ENCODE data around the gene MYPOP. TPM values are rescaled to one million over a fixed set of nuclear protein-coding genes. Genes with fewer than 3 reads are reported as not detected.
A peak's percentile ranks its signal among the peaks of the same experiment; 100 is the strongest.

The MYPOP gene
- total and polyA plus RNA-seq, 9 of the 15 experiments (the other 6 are each of a cell fraction or from before 2014, with no cell fraction given) = 0.32 to 7.6 (median 1.6) TPM

- POLR2A ChIA-PET = interaction anchor here (0.8 to 2.1 kb wide), 2 partner anchors 12 to 16 kb away, joined by 4 to 6 read pairs; partner anchors contain the start of genes FOXA3 and SYMPK
- peak; percentile 26 for FAIRE-seq
Measured at GRCh38 chr19:45879971-45880370, 22.4 kb downstream of the MYPOP start.

More at GRCh38 chr19:45879971-45880370, 22.4 kb downstream of the MYPOP start:
- Histone ChIP-seq H4K20me1 (replicated peaks; ENCODE audit: control insufficient read depth, insufficient read depth, low read length) (no peaks in the 10 kb centered on the region), H3K4me3 (no peak overlapping the region), H3K9me3 (replicated peaks; ENCODE audit: control insufficient read depth, insufficient read depth, low read depth, low read length) (no peaks in the 10 kb centered on the region), H3K4me1 (replicated peaks in 1 of 2; ENCODE audit: control insufficient read depth in 2 of 2, insufficient read depth in 2 of 2, low read length in 2 of 2) (peaks cover 56 to 78% of the 10 kb centered on the region in 2 experiments), H3K36me3 (ENCODE audit: control insufficient read depth, insufficient read depth, low read length) (peaks cover 13% of the 10 kb centered on the region; the same call in 1 of the 3 replicates), H3K79me2 (ENCODE audit: control insufficient read depth, insufficient read depth, low read length) (peaks cover 18% of the 10 kb centered on the region), H3K27me3 (ENCODE audit: control insufficient read depth in 2 of 2, insufficient read depth in 2 of 2, low read length in 2 of 2) (no peaks in the 10 kb centered on the region), H3K4me2 (ENCODE audit: insufficient read depth, low read length) (no peak overlapping the region), H2AFZ (ENCODE audit: low read depth, low read length) (no peak overlapping the region), H3K9me1 (ENCODE audit: control insufficient read depth, insufficient read depth, low read length) (no peaks in the 10 kb centered on the region), H3K9ac (ENCODE audit: insufficient read depth in 1 of 2, low read depth in 2 of 2, low read length in 2 of 2) (no peak overlapping the region; a peak in 1 of 4 replicates), H3K27ac (ENCODE audit: extremely low read depth, low read depth, low read length) (no peak overlapping the region)
- DNase-seq (ENCODE audit: extremely low read depth in 1 of 4, low spot score in 3 of 4) (no peak), ATAC-seq (no peak)
- in situ Hi-C loops (cut with MboI) = no loop called here
- 25% methylated on average over 2 of the region's 2 CpGs for WGBS (ENCODE audit: insufficient coverage, low coverage, missing lambda C conversion rate)
- intact Hi-C loops (cut with micrococcal nuclease) = no loop called here
- peak in 1 of 2 experiments; percentile 39; a peak in 1 of 4 replicates for TF ChIP-seq KDM1A (IDR thresholded peaks at IDR 0.05)
- peak; percentile 64 for TF ChIP-seq USF1 (CRISPR knock-in tag; IDR thresholded peaks at IDR 0.05)
- peak; percentile 23; the same call in 1 of the 2 replicates for TF ChIP-seq USF2 (CRISPR knock-in tag; IDR thresholded peaks at IDR 0.05)
- no peak for TF ChIP-seq BRD9 (IDR thresholded peaks at IDR 0.05; ENCODE audit: low read depth, partially characterized antibody)
- peak; percentile 60; the same call in 1 of the 2 replicates for TF ChIP-seq RAD51 (IDR thresholded peaks at IDR 0.05; ENCODE audit: borderline replicate concordance, low read depth)
- no peak for TF ChIP-seq HDGF (IDR thresholded peaks at IDR 0.05)
- TF ChIP-seq RBM25 (IDR thresholded peaks at IDR 0.05; ENCODE audit: low read depth, low read length, severe bottlenecking) = peak; percentile 29
- no peak for TF ChIP-seq PTTG1 (tag; IDR thresholded peaks at IDR 0.05; ENCODE audit: low read depth)
- no TSS peak for BruUV-seq (replicated peaks)
- CTCF ChIA-PET (ENCODE audit: low intra/inter-chr PET ratio) = interaction anchor here (4.9 kb wide), 1 partner anchor 15 kb away, joined by 102 read pairs; the partner anchor contains the start of genes FOXA3 and SYMPK
